ENCODE measurements around the gene DELE1.

DELE1 gene, protein sequence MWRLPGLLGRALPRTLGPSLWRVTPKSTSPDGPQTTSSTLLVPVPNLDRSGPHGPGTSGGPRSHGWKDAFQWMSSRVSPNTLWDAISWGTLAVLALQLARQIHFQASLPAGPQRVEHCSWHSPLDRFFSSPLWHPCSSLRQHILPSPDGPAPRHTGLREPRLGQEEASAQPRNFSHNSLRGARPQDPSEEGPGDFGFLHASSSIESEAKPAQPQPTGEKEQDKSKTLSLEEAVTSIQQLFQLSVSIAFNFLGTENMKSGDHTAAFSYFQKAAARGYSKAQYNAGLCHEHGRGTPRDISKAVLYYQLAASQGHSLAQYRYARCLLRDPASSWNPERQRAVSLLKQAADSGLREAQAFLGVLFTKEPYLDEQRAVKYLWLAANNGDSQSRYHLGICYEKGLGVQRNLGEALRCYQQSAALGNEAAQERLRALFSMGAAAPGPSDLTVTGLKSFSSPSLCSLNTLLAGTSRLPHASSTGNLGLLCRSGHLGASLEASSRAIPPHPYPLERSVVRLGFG

DNA sequence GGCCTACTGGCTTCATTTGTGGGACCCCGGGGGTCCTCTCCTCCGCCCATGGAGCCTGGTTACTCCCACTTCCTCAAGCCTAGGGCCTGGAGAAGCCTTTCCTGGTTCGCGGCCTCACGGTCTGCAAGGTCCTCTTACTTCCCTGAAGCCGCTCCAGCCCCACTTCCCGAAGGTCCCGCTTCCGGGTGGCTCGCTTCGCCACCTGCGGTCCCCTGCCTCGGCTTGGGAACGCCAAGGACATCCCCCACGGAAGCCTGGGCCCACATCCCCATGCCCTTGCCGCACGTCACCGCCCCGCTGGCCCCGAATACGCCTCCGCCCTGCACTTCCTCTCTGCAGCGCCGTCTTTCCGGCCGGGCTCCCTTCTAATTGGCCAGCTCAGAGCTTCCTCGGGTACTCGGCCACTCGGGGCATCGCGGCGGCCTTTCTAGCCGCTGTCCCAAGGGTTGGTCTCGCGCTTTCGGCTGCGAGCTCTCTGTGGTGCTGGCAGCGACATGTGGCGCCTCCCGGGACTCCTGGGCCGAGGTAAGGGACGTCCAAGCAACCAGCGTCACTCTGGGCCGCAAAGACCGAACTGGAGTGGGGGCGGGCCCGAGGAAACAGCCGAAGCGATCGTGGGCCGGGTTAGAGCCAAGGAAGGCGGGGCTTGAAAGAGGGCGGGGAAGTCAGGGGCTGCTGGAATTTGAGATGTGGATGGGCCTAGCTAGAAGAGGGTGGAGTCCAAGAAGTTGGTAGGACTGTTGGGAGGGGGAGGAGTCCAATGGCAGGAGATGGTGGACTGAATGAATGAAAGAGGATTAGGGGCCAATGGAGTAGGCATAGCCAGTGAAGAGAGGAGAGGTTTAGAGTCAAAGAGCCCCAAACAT is at the start of gene DELE1:
Gene DELE1, plus strand, starts transcription at position 424 of the 866 bp plus-strand sequence. Its CDS starts 71 bp downstream, at position 495.
- peak within 1 kb of the TSS; percentile 90 for H3K9ac ChIP-seq (ENCODE audit: low read length)
- peaks cover 20% of the 10 kb centered on the region for H3K36me3 ChIP-seq (ENCODE audit: control insufficient read depth, insufficient read depth, low read length)
- peak within 1 kb of the TSS; percentile 98 for H3K27ac ChIP-seq (ENCODE audit: low read depth, low read length)
- H3K27me3 ChIP-seq (ENCODE audit: control insufficient read depth, insufficient read depth, low read length), result no peaks in the 10 kb centered on the region
- H3K4me3 ChIP-seq (ENCODE audit: low read length), result peak within 1 kb of the TSS; percentile 94
- peaks cover 8% of the 10 kb centered on the region for H3K4me1 ChIP-seq (ENCODE audit: control insufficient read depth, insufficient read depth, low read length)

DNA sequence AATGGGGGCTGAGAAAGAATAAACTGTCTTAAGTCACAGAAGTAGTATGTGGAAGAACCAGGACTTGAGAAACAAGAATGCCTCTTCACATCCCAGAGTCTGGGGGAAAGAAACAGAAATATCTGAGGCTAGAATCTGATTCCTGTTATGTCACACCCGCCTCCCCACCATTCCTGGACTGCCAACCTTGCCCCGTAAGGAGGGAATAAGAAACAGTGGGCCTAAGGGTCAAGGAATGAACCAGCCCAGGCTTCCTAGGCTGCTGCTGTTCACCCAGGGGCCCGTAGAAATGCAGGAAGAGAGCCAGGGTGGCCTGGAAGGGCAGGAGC is 49.8 kb upstream of the DELE1 start:
- Histone ChIP-seq H3K27me3 (ENCODE audit: control insufficient read depth, insufficient read depth, low read length) (peaks cover 12% of the 10 kb centered on the region), H3K36me3 (ENCODE audit: control insufficient read depth, insufficient read depth, low read length) (no peaks in the 10 kb centered on the region), H3K4me1 (ENCODE audit: control insufficient read depth, insufficient read depth, low read length) (no peaks in the 10 kb centered on the region), H3K9ac (ENCODE audit: low read length) (no peak overlapping the region), H3K27ac (ENCODE audit: low read depth, low read length) (no peak overlapping the region), H3K4me3 (ENCODE audit: low read length) (no peak overlapping the region)

DNA sequence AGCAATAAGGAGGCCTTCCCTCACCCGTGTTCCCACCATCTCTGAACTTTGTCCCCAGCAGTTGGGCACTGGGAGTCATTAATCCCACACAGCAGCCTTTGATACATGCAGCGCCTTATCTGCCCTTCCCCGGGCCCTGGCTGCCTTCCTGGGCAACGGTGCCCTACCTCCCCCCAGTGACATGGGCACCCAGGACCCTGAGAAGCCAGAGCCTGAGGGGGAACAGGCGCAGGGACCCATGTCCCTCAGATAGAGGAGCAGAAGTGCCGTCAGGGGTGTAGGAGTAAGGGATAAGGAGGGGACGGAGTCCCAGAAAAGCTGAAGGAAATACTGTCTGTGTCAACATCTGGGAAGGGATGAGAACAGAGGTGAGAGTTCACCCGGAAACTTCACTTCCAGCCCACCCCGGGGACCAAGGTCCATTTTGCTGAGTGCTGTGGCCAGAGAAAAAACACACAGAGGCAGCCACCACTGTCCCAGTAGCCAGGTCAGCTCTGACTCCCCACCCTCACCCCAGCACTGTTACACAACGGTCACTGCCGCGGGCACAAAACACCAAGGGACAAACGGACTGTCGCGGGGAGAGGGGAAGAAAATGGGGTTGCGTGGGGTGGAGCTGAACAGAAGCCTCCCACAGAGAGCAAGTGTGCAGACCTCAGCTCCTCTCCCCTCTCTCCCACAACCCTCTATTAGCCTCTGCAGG is 49.3 kb upstream of the DELE1 start:
- Histone ChIP-seq H3K27ac (ENCODE audit: low read depth, low read length) (peak overlapping the region; percentile 18), H3K4me1 (ENCODE audit: control insufficient read depth, insufficient read depth, low read length) (no peaks in the 10 kb centered on the region), H3K27me3 (ENCODE audit: control insufficient read depth, insufficient read depth, low read length) (peaks cover 12% of the 10 kb centered on the region), H3K4me3 (ENCODE audit: low read length) (peak overlapping the region; percentile 63), H3K36me3 (ENCODE audit: control insufficient read depth, insufficient read depth, low read length) (no peaks in the 10 kb centered on the region), H3K9ac (ENCODE audit: low read length) (peak overlapping the region; percentile 14)

DNA sequence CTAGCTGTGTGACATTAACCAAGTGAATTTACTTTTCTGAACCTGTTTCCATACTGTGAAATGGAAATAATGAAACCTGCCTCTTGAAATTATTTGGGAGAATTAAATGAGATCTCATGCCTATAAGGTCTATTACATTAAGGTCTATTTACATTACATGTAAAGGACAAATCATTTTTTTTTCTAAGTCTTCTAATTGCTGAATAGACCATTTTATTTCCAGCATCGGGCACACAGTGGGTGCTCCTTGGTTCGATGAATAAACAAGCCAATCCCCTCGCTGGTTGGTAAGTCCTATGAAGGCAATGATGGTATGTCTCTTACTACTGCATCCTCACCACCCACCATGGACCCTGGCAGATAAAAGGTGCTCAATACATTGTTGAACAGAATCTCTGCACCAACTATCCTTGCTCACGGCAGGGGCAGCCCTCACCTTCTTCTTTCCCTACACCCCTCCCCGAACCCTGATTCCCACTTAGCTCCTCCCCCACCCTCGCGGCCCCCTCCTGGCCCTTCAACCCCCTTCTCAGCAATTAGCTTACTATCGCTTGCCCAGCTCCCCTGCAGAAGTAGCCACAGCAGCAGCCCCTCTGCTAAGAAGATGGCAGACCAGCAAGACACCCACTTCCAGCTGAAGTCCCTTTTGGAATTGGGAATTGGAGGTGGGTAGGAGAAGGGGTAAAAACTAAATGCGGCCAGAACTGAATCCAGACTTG is 48.5 kb upstream of the DELE1 start:
- peak overlapping the region; percentile 18 for H3K27ac ChIP-seq (ENCODE audit: low read depth, low read length)
- no peaks in the 10 kb centered on the region for H3K4me1 ChIP-seq (ENCODE audit: control insufficient read depth, insufficient read depth, low read length)
- H3K27me3 ChIP-seq (ENCODE audit: control insufficient read depth, insufficient read depth, low read length), result peaks cover 12% of the 10 kb centered on the region
- peak overlapping the region; percentile 63 for H3K4me3 ChIP-seq (ENCODE audit: low read length)
- no peaks in the 10 kb centered on the region for H3K36me3 ChIP-seq (ENCODE audit: control insufficient read depth, insufficient read depth, low read length)
- peak overlapping the region; percentile 26 for H3K9ac ChIP-seq (ENCODE audit: low read length)

DNA sequence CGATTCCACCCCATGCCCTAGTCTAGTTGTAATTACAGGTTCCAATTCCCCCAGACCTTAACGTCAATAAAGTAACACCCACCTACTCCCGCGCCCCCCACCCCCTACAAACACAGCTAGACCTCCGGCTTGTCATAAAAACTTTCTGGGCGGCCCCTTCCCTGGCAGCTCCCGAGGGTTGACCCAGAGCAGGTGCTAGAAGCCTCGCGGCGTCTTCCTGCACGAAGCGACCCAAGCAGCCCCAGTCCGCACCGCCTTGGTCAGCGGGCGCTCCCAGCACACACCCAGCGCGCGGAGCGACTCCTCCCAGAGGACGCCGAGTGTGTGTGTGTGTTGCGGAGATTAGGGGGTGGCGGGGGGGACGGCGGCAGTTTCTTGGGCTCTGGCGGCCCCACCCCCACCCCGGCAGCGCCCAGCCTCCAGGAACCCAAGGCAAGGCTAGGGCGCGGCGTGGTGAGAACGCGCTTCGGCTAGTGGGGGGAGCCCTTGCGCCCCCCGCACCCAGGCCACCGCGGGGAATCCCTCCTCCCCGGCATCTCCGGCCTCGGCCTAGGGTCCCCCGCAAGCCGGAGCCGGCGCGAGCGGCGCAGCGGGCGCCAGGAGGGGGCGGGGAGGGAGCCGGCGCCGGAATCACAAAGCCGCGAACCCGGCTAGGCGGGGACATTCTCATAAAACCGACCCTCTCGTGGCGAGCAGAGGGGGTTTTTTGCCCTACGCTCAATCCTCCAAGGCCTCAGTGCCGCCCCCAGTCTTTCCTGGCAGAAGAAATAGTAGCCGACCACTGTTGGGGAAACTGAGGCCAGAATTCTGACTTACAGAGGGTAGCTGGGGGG is 47.7 kb upstream of the DELE1 start:
- Histone ChIP-seq H3K36me3 (ENCODE audit: control insufficient read depth, insufficient read depth, low read length) (no peaks in the 10 kb centered on the region), H3K27ac (ENCODE audit: low read depth, low read length) (peak overlapping the region; percentile 2), H3K27me3 (ENCODE audit: control insufficient read depth, insufficient read depth, low read length) (peaks cover 12% of the 10 kb centered on the region), H3K9ac (ENCODE audit: low read length) (peak overlapping the region; percentile 59), H3K4me3 (ENCODE audit: low read length) (peak overlapping the region; percentile 63), H3K4me1 (ENCODE audit: control insufficient read depth, insufficient read depth, low read length) (no peaks in the 10 kb centered on the region)

DNA sequence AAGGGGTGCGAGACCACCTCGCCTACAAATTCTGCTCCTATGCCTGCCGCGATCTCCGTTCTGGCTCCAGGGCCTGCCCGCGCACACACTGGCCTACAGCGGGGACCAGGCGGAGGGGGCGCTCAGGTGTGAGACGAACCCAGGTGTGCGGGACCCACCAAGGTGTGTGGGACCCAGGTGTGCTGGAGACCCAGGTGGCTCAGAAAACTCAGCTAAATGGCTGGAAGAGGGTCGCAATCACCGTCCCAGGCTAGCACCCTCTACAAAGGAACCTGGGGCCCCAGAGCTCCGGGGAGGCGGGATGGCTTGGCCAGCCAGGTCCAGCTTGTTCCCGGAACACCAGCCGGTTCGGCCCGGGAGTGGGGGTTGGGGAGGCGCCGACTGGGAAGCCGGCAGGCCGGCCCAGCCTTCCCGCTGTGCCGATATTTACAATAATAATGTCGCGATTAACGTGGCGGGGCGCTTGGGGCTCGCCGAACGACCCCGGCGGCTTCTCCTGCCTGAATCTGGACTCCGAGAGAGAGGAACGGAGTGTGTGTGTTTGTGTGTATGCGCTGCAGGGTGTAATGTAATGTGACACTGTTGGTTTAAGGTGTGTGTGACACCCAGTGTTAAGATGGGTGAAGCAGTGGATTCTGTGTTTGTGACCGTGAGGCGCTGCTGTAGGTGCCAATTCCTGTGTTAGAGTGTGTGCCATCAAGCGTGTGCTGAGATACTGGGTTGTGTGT is 46.9 kb upstream of the DELE1 start:
- no peaks in the 10 kb centered on the region for H3K4me1 ChIP-seq (ENCODE audit: control insufficient read depth, insufficient read depth, low read length)
- peaks cover 12% of the 10 kb centered on the region for H3K27me3 ChIP-seq (ENCODE audit: control insufficient read depth, insufficient read depth, low read length)
- H3K9ac ChIP-seq (ENCODE audit: low read length), result peak overlapping the region; percentile 59
- H3K36me3 ChIP-seq (ENCODE audit: control insufficient read depth, insufficient read depth, low read length), result no peaks in the 10 kb centered on the region
- peak overlapping the region; percentile 63 for H3K4me3 ChIP-seq (ENCODE audit: low read length)
- no peak overlapping the region for H3K27ac ChIP-seq (ENCODE audit: low read depth, low read length)

DNA sequence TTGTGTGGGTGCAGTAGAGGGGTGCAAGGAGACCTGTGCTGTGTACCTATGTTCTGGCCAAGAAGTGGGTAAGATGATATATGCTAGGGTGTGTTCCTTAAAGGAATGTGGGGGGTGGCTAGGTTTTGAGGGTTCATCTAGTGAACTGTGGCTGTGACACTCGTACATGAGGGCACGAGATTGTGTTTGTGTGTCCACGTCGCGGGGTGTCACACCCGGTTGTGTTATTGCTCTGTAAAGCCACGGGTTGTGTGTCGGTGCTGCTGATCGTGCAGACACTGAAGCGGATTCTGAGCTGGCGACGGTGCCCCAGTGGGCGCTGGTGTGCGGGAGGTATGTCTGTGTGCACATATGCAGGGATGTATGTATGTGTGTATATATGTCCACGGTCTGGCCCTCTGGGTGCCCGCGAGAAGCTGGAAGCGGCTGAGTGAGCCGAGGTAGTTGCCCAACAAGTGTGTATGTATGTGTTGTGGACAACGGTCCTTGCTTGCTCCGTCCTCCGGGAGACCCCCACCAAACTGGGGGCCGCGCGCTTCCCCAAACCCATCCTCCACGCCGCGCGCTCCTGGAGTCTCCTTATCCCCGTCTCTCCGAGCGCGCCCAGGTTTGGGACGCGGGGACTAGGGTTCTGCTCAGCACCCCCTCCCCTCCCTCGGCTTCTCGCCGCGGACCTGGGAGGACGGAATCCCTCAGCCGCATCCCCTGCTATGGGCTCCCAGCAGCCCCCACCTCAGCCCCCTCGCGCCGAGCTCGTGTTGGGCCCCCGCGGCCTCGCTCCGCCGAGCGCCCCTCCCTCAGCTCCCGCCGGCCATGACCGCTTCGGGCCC is 46.1 kb upstream of the DELE1 start:
- no peak overlapping the region for H3K27ac ChIP-seq (ENCODE audit: low read depth, low read length)
- H3K36me3 ChIP-seq (ENCODE audit: control insufficient read depth, insufficient read depth, low read length), result no peaks in the 10 kb centered on the region
- peak overlapping the region; percentile 63 for H3K4me3 ChIP-seq (ENCODE audit: low read length)
- peaks cover 12% of the 10 kb centered on the region for H3K27me3 ChIP-seq (ENCODE audit: control insufficient read depth, insufficient read depth, low read length)
- peak overlapping the region; percentile 6 for H3K9ac ChIP-seq (ENCODE audit: low read length)
- H3K4me1 ChIP-seq (ENCODE audit: control insufficient read depth, insufficient read depth, low read length), result no peaks in the 10 kb centered on the region

DNA sequence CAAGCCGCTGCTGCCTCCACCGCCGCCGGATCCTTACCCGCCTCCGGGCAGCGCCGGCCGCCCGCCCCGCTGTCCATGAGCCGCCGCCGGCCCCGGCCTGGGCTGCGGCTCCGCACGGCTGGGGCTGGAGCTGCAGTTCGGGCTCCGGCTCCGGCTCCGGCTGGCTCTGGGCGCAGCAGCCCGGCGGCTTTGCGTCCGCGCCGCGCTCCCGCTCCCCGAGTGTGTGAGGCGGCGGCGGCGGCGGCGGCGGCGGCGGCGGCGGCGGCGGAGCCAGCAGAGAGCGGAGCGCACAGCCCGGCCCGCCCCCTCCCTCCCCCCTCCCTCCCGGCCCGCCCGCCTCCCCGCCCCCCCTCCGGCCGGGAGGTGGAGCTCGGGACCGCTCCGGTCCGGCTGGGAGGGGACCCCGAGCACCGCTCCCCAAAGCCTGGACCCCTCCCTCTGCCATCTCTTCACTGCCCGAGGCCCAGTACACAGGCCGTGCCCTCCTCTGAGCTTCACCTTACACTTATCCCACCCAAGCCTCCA is 45.4 kb upstream of the DELE1 start, which contains the start of gene PCDH1:
Gene PCDH1, minus strand, starts transcription at position 225 of the 525 bp plus-strand sequence. Its CDS starts 148 bp downstream, at position 77.
- H3K36me3 ChIP-seq (ENCODE audit: control insufficient read depth, insufficient read depth, low read length), result no peaks in the 10 kb centered on the region
- no peaks in the 10 kb centered on the region for H3K4me1 ChIP-seq (ENCODE audit: control insufficient read depth, insufficient read depth, low read length)
- H3K27ac ChIP-seq (ENCODE audit: low read depth, low read length), result peak within 1 kb of the TSS; percentile 56
- peak within 1 kb of the TSS; percentile 6 for H3K9ac ChIP-seq (ENCODE audit: low read length)
- H3K27me3 ChIP-seq (ENCODE audit: control insufficient read depth, insufficient read depth, low read length), result peaks cover 14% of the 10 kb centered on the region
- H3K4me3 ChIP-seq (ENCODE audit: low read length), result peak within 1 kb of the TSS; percentile 74

DNA sequence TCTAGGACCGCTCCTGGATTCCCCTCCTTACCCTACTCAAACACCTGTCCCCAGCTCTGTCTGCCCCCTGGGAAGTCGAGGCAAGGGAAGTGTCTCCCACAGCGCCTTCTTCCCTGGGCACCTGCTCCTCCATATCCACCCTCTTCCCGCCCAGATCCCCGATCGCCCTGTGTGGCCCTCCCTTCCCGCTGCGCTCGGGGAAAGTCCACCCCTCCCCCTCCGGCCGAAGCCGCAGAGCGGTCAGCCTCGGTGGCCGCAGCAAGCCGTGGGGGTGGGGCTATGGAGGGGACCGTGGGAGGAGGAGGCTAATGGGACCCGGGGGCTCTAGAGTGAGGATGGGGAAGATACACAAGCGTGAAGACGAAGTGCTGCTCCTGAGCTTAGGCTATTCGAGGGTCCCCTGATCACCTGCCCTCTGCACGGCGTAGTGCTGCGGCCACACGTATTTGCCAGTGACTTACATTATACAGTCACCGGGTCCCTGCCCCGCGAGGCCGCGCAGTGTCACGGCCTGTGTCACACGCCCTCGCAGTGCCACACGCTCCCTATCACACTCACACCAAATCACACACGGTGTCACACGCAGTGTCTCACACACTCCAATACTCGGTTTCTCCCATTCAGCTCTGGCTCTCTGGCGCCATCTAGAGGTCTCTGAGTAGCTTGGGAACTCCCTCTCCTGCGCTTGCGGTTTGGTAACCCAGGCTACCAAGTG is 44.8 kb upstream of the DELE1 start:
- H3K9ac ChIP-seq (ENCODE audit: low read length), result no peak overlapping the region
- peak overlapping the region; percentile 74 for H3K4me3 ChIP-seq (ENCODE audit: low read length)
- peaks cover 20% of the 10 kb centered on the region for H3K27me3 ChIP-seq (ENCODE audit: control insufficient read depth, insufficient read depth, low read length)
- H3K4me1 ChIP-seq (ENCODE audit: control insufficient read depth, insufficient read depth, low read length), result no peaks in the 10 kb centered on the region
- peak overlapping the region; percentile 56 for H3K27ac ChIP-seq (ENCODE audit: low read depth, low read length)
- H3K36me3 ChIP-seq (ENCODE audit: control insufficient read depth, insufficient read depth, low read length), result no peaks in the 10 kb centered on the region
